Testis (tissue), 2 donors: ENCODE results near the gene STXBP6.

Experiments
- POLR2A ChIP-seq: fragments of 450-650 bp; IDR thresholded peaks from one replicate; pipeline ENCODE4 v1.6.1; 2017; ENCODE audit warnings: antibody characterized with exemption, mild to moderate bottlenecking, moderate library complexity
- TF ChIP-seq, protein P1 (sequence below), 3 experiments: fragments of 450-650 bp in 2 of 3; fragments of 200-600 bp in 1 of 3; sonication (generic) in 1 of 3; IDR thresholded peaks; one replicate each; pipeline ENCODE4 v1.5.1; 2016 to 2019; ENCODE audit warnings: antibody characterized with exemption in 3 of 3, mild to moderate bottlenecking in 2 of 3, moderate library complexity in 1 of 3

DNA sequence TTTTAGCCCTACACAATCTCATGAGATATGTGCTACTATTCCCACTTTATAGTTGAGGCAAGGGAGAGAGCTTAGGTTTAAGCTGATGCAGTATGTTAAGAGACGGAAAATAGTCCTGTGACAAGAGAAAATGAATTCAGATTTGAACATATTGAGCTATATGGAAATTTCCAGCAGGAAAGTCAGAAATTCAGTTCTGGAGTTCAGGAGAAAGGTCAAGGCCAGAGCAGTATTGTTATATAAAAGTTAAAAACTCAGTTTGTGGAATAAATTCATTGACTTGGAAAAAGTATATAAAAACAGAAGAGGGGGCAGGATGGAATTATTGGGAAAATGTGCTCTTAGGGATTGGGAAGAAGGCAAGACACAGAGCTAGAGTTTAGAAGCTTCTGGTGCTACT is 248.9 kb downstream of the STXBP6 start:
- TF ChIP-seq, protein P1, sequence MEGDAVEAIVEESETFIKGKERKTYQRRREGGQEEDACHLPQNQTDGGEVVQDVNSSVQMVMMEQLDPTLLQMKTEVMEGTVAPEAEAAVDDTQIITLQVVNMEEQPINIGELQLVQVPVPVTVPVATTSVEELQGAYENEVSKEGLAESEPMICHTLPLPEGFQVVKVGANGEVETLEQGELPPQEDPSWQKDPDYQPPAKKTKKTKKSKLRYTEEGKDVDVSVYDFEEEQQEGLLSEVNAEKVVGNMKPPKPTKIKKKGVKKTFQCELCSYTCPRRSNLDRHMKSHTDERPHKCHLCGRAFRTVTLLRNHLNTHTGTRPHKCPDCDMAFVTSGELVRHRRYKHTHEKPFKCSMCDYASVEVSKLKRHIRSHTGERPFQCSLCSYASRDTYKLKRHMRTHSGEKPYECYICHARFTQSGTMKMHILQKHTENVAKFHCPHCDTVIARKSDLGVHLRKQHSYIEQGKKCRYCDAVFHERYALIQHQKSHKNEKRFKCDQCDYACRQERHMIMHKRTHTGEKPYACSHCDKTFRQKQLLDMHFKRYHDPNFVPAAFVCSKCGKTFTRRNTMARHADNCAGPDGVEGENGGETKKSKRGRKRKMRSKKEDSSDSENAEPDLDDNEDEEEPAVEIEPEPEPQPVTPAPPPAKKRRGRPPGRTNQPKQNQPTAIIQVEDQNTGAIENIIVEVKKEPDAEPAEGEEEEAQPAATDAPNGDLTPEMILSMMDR (IDR thresholded peaks at IDR 0.05): no peak
- TF ChIP-seq POLR2A: no peak
